ENCODE measurements around the gene RARB. TPM values are rescaled to one million over a fixed set of nuclear protein-coding genes. Genes with fewer than 3 reads are reported as not detected.

The RARB gene
- total and polyA plus RNA-seq, 9 of the 15 experiments (the other 6 are each of a cell fraction or from before 2014, with no cell fraction given): 0.15 to 1.3 (median 0.27) TPM

GRCh38 chr3:25619382-25619781 lies 191.3 kb downstream of the RARB start (continued):
- no peak for TF ChIP-seq HMGXB4 (CRISPR knock-in tag; IDR thresholded peaks at IDR 0.05)
- no peak for TF ChIP-seq ZKSCAN8 (CRISPR knock-in tag; IDR thresholded peaks at IDR 0.05)
- TF ChIP-seq EGR1 (conservative IDR thresholded peaks at IDR 0.05): no peak

- ChIA-PET POLR2A (interaction anchor here (1.1 to 1.3 kb wide), 2 partner anchors 11 to 16 kb away, joined by 5 to 6 read pairs; no protein-coding TSS in a partner anchor), CTCF (ENCODE audit: low intra/inter-chr PET ratio) (no interaction called here)
- TF ChIP-seq ZBTB7A (IDR thresholded peaks at IDR 0.05; ENCODE audit: borderline replicate concordance, control insufficient read depth, low read depth, low read length) (no peak), ESRRA (IDR thresholded peaks at IDR 0.05; ENCODE audit: borderline replicate concordance, low read depth) (no peak), NUFIP1 (IDR thresholded peaks at IDR 0.05; ENCODE audit: partially characterized antibody) (no peak), CBX8 (IDR thresholded peaks at IDR 0.05; ENCODE audit: borderline replicate concordance, extremely low read depth, low read depth, low read length, poor library complexity, severe bottlenecking) (no peak), ZNF217 (CRISPR knock-in tag; IDR thresholded peaks at IDR 0.05) (no peak), NELFE (IDR thresholded peaks at IDR 0.05; ENCODE audit: insufficient read depth, insufficient read length) (no peak), HMG20B (CRISPR knock-in tag; IDR thresholded peaks at IDR 0.05) (no peak)
- in situ Hi-C loops (cut with MboI) (no loop called here), intact Hi-C loops (cut with micrococcal nuclease) (no loop called here)
- Histone ChIP-seq H3K4me2 (ENCODE audit: insufficient read depth, low read length) (no peak overlapping the region), H4K20me1 (replicated peaks; ENCODE audit: control insufficient read depth, insufficient read depth, low read length) (no peaks in the 10 kb centered on the region), H3K27me3 (ENCODE audit: control insufficient read depth in 2 of 2, insufficient read depth in 2 of 2, low read length in 2 of 2) (no peaks in the 10 kb centered on the region), H3K9me3 (replicated peaks; ENCODE audit: control insufficient read depth, insufficient read depth, low read depth, low read length) (no peaks in the 10 kb centered on the region), H3K9ac (ENCODE audit: insufficient read depth in 1 of 2, low read depth in 2 of 2, low read length in 2 of 2) (no peak overlapping the region), H2AFZ (ENCODE audit: low read depth, low read length) (no peak overlapping the region), H3K36me3 (ENCODE audit: control insufficient read depth, insufficient read depth, low read length) (peaks cover 80% of the 10 kb centered on the region), H3K4me3 (no peak overlapping the region), H3K4me1 (replicated peaks in 1 of 2; ENCODE audit: control insufficient read depth in 2 of 2, insufficient read depth in 2 of 2, low read length in 2 of 2) (no peaks in the 10 kb centered on the region), H3K79me2 (ENCODE audit: control insufficient read depth, insufficient read depth, low read length) (no peaks in the 10 kb centered on the region), H3K27ac (ENCODE audit: extremely low read depth, low read depth, low read length) (no peak overlapping the region), H3K9me1 (ENCODE audit: control insufficient read depth, insufficient read depth, low read length) (no peaks in the 10 kb centered on the region)
- BruUV-seq (replicated peaks): no TSS peak
- no peak for FAIRE-seq
- 100% methylated on average over 5 of the region's 5 CpGs for WGBS (ENCODE audit: insufficient coverage, low coverage, missing lambda C conversion rate)
- no peak for DNase-seq (ENCODE audit: extremely low read depth in 1 of 4, low spot score in 3 of 4)
- no peak for ATAC-seq
These were observed 192.4 kb downstream of the RARB start for GRCh38 chr3:25620493-25620892.

Data from K562 (cell line).